Activated CD8-positive, alpha-beta memory T cell treated with anti-CD3 and anti-CD28 coated beads for 4 hours (primary cell): Measurements from ENCODE around the gene GGT5.
"Not testable (repeated sequence)": the region's sequence is repeated elsewhere in the genome, so short reads cannot be mapped to it uniquely, and the experiment has no call there.

Experiments
- DNase-seq, 2 donors: peaks; one replicate each; pipeline ENCODE4 v3.0.0-alpha.2; 2020; ENCODE audit warnings: low read depth in 2 of 2

Gene GGT5

GRCh38 chr22:24205438-24206195 lies 39.3 kb downstream of the GGT5 start:
- no peak for DNase-seq

- DNase-seq = not testable (repeated sequence)
Measured at GRCh38 chr22:24203856-24204255, 41.0 kb downstream of the GGT5 start.

GRCh38 chr22:24201681-24202614 lies 42.9 kb downstream of the GGT5 start:
- DNase-seq = no peak

- no peak for DNase-seq
Measured at GRCh38 chr22:24200619-24201212, 44.2 kb downstream of the GGT5 start.

- no peak for DNase-seq
Measured at GRCh38 chr22:24198682-24199052, 46.2 kb downstream of the GGT5 start.

- DNase-seq = no peak
Measured at GRCh38 chr22:24191893-24192292, 53.0 kb downstream of the GGT5 start.

GRCh38 chr22:24191381-24191841 lies 53.5 kb downstream of the GGT5 start:
- DNase-seq = no peak

- DNase-seq = no peak
Measured at GRCh38 chr22:24190596-24191208, 54.2 kb downstream of the GGT5 start.

GRCh38 chr22:24190159-24190540 lies 54.7 kb downstream of the GGT5 start:
- no peak for DNase-seq

GRCh38 chr22:24189249-24190158 lies 55.4 kb downstream of the GGT5 start:
- DNase-seq = no peak

- no peak for DNase-seq
Measured at GRCh38 chr22:24188705-24189248, 56.1 kb downstream of the GGT5 start.

- DNase-seq = no peak
Measured at GRCh38 chr22:24187731-24188644, 56.9 kb downstream of the GGT5 start.

GRCh38 chr22:24186892-24187670 lies 57.8 kb downstream of the GGT5 start:
- no peak for DNase-seq

- DNase-seq = no peak
Measured at GRCh38 chr22:24186352-24186740, 58.5 kb downstream of the GGT5 start.

GRCh38 chr22:24185501-24186351 lies 59.2 kb downstream of the GGT5 start:
- DNase-seq = no peak

GRCh38 chr22:24185001-24185500 lies 59.8 kb downstream of the GGT5 start:
- DNase-seq = no peak

GRCh38 chr22:24184057-24184798 lies 60.7 kb downstream of the GGT5 start:
- no peak for DNase-seq
